K562 treated with DMSO at 1 percent for 24 hours (cell line): ENCODE data around the gene LAPTM5. TPM values are rescaled to one million over a fixed set of nuclear protein-coding genes. Genes with fewer than 3 reads are reported as not detected.

Experiments
- total RNA-seq: library from RNA; unstranded; fragments of 300-600 nt; gene quantifications from 2 replicates; pipeline ENCODE4 v1.2.3, GENCODE V29; 2022; ENCODE audit warnings: low read depth; ENCODE audit not compliant: insufficient read depth

Gene LAPTM5, protein sequence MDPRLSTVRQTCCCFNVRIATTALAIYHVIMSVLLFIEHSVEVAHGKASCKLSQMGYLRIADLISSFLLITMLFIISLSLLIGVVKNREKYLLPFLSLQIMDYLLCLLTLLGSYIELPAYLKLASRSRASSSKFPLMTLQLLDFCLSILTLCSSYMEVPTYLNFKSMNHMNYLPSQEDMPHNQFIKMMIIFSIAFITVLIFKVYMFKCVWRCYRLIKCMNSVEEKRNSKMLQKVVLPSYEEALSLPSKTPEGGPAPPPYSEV
- total RNA-seq = 36.6 and 42.0 TPM in 2 replicates

GRCh38 chr1:30757352-30758120, at the start of gene LAPTM5:
TSS of gene LAPTM5 (minus strand) at chr1:30757774. CDS start at chr1:30757745, 29 bp downstream.

DNA sequence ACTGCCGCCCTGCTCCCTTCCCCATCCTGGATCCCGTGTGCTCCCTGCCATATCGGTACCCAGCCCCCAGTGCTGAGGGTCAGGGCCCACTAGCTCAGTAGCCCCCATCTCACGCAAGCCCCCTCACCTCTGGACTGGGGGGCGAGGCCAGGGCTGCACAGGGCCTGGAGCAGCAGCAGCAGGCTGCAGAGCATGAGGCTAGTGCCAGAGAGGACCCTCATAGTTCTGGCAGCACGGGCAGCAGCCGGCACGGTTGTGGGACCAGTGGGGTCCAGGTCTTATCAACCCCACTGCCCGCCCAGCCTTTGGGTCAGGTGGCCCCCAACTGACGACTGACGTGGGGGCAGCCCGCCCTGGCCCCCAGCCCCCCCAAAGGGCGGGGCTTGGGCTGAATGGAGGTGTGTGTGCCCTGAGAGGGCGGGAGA, 34.2 kb downstream of the LAPTM5 start, which contains the start of gene MATN1:
Gene MATN1 (minus strand): TSS at position 255 of the 425 bp plus-strand sequence. CDS start 34 bp downstream, at position 221.

Other genes starting within 250 kb of the LAPTM5 start
- 0.15 and 0.16 TPM in 2 replicates for gene MATN1, start 34.2 kb downstream of the LAPTM5 start, total RNA-seq
- 64.3 and 71.5 TPM in 2 replicates for gene SDC3, start 151.0 kb upstream of the LAPTM5 start, total RNA-seq